GM19397 (cell line): ENCODE measurements around the gene ADCY2.

Experiments used
- ATAC-seq: cut with Tn5 transposase; IDR thresholded peaks from one replicate; pipeline ENCODE4 v1.9.1; 2021; ENCODE audit warnings: mild to moderate bottlenecking, moderate library complexity; ENCODE audit not compliant: unreplicated experiment

ADCY2 gene

GRCh38 chr5:7395947-7396712 lies at the start of gene ADCY2:
TSS of gene ADCY2 (plus strand) at chr5:7396138. CDS start at chr5:7396297, 159 bp downstream.
- ATAC-seq = no peak

GRCh38 chr5:7347377-7347776 lies 48.6 kb upstream of the ADCY2 start:
- ATAC-seq = no peak

DNA sequence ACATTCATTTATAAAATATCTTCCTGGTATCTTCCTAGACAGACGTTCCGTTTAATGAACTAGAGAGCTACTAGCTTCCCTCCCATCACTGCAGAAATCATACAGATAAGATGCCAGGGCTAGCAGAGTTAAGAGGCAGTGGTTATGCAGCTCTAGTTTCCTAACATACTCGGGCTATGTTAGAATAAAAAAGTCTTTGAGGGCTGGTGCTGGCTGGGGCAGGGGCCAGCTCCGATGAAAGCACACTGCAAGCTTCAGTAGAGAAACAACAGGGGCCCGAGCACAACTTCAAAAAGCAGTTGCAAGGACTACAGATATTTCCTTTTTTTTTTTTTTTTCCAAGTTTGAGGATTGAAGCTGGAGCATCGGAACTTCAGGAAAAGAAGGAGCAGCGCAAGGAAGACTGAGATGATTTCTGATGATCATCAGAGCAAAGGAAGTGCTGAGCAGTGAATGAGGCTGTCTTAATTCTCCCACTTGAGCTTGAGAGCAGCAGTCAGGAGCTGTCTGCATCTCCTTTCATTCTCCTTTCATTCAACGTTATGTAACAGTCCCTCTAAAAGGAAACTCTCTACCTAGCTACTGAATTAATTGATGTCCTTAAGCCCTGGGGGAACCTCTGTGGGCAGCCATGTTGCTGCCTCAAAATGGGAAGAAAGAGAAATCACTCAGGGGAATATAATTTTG lies 47.6 kb upstream of the ADCY2 start:
- ATAC-seq = no peak

DNA sequence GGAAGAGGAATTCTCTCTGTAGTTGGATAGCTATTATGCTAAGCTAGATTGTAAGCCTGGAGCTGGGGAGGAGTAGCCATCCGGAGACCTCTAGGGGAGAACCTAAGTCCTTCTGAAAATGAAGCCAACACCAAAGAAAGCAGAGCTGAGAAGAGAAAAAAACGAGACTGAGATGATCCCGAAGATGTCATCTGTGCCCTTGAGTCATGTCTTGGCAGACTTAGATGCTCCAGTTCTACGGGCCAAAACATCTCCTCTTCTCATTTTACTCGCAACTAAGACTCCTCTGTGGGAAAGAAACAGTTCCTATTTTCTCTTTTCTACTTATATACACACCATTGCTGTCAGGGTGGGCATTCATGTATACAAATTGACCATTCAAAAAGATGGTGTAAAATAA lies 34.3 kb upstream of the ADCY2 start:
- no peak for ATAC-seq

- no peak for ATAC-seq
These were observed 32.8 kb upstream of the ADCY2 start for GRCh38 chr5:7363067-7363677.

DNA sequence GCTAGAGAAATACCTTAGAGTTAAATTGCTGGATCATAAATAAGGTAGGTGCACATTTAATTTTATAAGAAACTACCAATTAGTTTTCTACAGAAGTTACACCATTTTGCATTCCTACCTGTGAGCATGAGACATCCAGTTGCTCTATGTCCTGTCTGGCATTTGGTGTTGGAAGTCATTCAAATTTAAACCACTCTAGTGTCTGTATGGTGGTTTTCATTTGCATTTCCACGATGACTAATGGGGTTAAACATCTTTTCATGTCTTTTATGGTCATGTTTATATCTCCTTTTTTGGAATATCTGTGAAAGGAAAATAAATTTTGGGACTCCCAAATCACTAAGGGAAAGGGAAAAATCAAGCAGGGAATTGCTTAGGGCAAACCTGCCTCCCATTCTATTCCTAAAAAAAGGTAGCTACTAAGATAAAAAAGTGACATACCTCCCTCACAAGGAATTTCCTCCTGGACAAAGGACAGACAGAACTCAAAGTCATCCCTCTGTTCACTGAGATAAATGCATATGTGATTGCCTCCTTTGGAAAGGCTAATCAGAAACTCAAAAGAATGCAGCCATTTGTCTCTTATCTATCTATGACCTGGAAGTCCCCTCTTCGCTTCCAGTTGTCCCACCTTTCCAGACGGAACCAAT lies 31.6 kb upstream of the ADCY2 start:
- no peak for ATAC-seq

DNA sequence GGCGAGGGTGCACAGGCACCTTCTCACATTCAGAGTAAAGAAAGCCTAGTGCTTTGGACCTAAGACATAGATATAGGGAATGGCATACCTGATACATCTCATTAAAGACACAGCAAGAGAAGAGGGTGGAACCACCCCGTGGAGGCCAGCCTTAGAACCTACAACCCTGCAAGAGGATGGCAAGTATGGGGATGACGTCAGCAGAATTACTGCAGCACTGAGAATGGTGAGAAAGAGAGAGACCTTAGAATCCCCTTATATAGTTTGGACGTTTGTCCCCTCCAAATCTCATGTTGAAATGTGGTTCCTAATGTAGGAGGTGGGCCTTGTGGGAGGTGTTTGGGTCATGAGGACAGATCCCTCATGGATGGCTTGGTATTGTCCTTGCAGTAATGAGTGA lies 28.2 kb upstream of the ADCY2 start:
- no peak for ATAC-seq

DNA sequence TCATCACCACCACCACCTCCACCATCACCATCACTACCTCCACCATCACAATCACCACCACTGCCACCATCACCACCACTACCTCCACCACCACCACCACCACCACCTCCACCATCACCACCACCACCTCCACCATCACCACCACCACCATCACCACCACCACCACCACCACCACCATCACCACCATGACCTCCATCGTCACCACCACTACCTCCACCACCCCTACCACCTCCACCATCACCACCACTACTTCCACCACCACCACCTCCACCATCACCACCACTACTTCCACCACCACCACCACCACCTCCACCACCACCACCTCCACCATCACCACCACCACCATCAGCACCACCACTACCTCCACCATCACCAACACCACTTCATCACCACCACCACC lies 23.5 kb upstream of the ADCY2 start:
- ATAC-seq = no peak

DNA sequence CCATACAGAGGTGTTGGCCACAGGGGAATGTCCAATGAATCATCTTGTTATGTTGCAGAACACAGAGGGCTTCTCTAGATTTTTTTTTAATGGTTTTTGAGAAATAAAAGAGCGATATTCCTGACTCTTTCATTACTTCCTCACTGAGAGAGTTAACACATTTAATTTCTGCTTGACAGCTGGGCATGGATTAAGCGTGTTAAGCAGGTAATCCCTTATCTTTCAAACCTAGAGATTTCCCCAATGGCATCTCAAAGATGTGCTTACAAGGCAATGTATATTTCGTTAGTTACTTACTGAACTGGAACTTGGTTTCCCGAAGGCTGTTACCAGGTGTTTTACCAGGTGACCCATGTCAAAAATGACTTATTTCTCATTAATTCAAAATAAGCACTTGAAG lies 21.8 kb upstream of the ADCY2 start:
- no peak for ATAC-seq

- ATAC-seq = no peak
These were observed 20.5 kb upstream of the ADCY2 start for GRCh38 chr5:7375457-7375856.

- ATAC-seq = no peak
These were observed 19.1 kb upstream of the ADCY2 start for GRCh38 chr5:7376871-7377270.

GRCh38 chr5:7377761-7378160 lies 18.2 kb upstream of the ADCY2 start:
- ATAC-seq = no peak

DNA sequence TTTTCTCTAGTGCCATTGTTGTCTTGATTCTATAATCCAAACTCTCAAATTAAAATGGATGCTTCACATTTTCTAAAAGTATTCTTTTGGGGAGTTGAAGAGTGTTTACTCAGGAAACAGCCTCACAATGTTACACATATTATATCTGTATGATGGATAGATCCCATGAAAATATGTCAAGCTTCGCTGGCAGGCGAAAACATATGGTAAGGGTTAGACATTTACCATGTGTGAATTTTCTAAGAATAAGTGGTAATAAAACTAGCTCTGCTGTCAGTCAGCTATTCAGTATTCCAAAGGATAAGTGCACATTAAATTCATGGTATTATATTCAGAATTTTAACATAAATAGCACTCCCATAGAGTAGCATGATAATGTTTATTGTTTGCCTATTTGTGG lies 13.3 kb upstream of the ADCY2 start:
- no peak for ATAC-seq

DNA sequence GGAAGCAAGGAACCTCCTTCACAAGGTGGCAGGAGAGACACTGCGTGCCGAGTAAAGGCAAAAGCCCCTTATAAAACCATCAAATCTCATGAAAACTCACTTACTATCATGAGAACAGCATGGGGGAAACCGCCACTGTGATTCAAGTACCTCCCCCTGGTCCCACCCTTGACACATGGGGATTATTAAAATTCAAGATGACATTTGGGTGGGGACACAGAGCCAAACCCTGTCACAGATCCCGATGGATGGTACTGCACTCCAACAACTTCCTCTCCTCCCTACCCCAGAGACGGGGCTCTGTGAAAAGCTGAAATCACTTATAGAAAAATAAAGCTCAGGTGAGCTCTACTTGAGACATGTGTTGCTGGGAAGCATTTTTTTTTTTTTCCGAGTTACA lies 10.3 kb upstream of the ADCY2 start:
- ATAC-seq = no peak

- no peak for ATAC-seq
These were observed 7.4 kb upstream of the ADCY2 start for GRCh38 chr5:7388553-7388952.

GRCh38 chr5:7391215-7391614 lies 4.7 kb upstream of the ADCY2 start:
- ATAC-seq = no peak

GRCh38 chr5:7391814-7392692 lies 3.9 kb upstream of the ADCY2 start:
- ATAC-seq = no peak

DNA sequence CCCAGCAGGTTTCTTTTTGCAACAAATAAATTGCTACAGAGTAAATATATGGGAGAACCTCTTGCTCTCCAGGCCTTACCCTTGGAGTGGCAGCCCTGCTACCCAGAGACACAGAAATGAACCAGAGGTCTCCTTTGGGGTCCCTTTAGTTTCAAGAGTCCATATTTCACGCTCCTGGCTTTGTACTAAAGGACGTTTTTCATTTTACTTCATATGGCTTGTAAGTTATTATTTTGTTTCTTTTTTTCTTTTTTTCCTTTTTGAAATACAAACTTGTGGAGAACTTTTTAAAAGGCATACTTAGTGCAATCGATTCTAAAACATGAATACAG lies 3.3 kb upstream of the ADCY2 start:
- no peak for ATAC-seq

GRCh38 chr5:7393921-7394799 lies 1.8 kb upstream of the ADCY2 start:
- ATAC-seq = no peak

DNA sequence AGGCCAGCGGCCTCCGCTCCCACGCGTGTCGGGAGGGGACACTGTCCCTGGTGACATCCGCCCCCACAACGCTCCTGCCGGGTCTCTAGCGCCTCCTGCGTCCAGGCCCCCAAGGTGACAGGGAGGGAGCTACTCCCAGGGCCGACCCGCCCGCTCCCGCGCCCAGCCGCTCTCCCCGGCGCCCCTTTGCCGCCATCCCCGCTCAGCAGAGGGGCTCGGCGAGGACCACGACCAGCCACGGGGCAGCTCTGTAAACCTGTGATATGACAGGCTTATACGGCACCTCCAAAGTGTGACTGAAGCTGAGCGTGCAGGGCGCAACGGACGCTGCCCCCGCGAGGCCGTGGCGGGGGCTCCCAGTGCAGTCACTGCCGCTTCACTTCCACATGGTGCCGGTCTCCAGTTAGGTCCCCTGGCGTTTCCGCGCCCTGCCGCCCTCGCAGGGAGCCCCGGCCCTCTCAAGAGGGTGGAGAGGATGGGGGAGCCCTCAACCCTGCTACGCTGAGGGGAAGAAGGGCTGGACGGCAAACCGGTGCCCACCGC lies 978 bp upstream of the ADCY2 start:
- no peak for ATAC-seq
